Endothelial cell (in vitro differentiated cells): ENCODE measurements around the gene UMAD1. TPM values are rescaled to one million over a fixed set of nuclear protein-coding genes. Genes with fewer than 3 reads are reported as not detected.
"Not testable (repeated sequence)": the region's sequence is repeated elsewhere in the genome, so short reads cannot be mapped to it uniquely, and the experiment has no call there.

Source experiments
- DNase-seq: peaks from one replicate; pipeline ENCODE4 v3.0.0; 2021; ENCODE audit warnings: low spot score
- H3K27ac Mint-ChIP-seq: one replicate; pipeline ENCODE4 v1.8.0; 2021; ENCODE audit warnings: mixed read lengths, inconsistent platforms; ENCODE audit not compliant: unreplicated experiment
- H3K27me3 Mint-ChIP-seq: one replicate; pipeline ENCODE4 v1.8.0; 2021; ENCODE audit warnings: mild to moderate bottlenecking, moderate library complexity, mixed read lengths, inconsistent platforms; ENCODE audit not compliant: unreplicated experiment
- H3K36me3 Mint-ChIP-seq: one replicate; pipeline ENCODE4 v1.8.0; 2021; ENCODE audit warnings: mild to moderate bottlenecking, low read depth, mixed read lengths, inconsistent platforms; ENCODE audit not compliant: unreplicated experiment
- H3K4me1 Mint-ChIP-seq: one replicate; pipeline ENCODE4 v1.8.0; 2021; ENCODE audit warnings: mild to moderate bottlenecking, mixed read lengths, inconsistent platforms; ENCODE audit not compliant: unreplicated experiment
- H3K4me3 Mint-ChIP-seq: one replicate; pipeline ENCODE4 v1.8.0; 2021; ENCODE audit warnings: mild to moderate bottlenecking, mixed read lengths, inconsistent platforms; ENCODE audit not compliant: unreplicated experiment
- H3K9me3 Mint-ChIP-seq: one replicate; pipeline ENCODE4 v1.8.0; 2021; ENCODE audit warnings: mixed read lengths, inconsistent platforms; ENCODE audit not compliant: unreplicated experiment
- CTCF ChIP-seq: fragments of 200-600 bp; sonication (generic); IDR thresholded peaks from one replicate; pipeline ENCODE4 v1.5.0; 2021; ENCODE audit warnings: antibody characterized with exemption; ENCODE audit not compliant: unreplicated experiment
- total RNA-seq: library from RNA; stranded (reverse); fragmentation: NEBNext Ultra II Directional; extraction: Animal tissue kit (Norgen Biotek cat#: 25700); gene quantifications from one replicate; pipeline ENCODE4 v1.2.1, GENCODE V29; 2021; ENCODE audit not compliant: unreplicated experiment

Gene UMAD1
- total RNA-seq, 1 donor from 2014 or later: 5.7 TPM

GRCh38 chr7:7816816-7817536 lies 176.4 kb downstream of the UMAD1 start:
- Mint-ChIP-seq H3K4me1 (no peaks in the 10 kb centered on the region), H3K9me3 (no peaks in the 10 kb centered on the region), H3K27ac (no peak overlapping the region), H3K4me3 (no peak overlapping the region), H3K27me3 (no peaks in the 10 kb centered on the region), H3K36me3 (no peaks in the 10 kb centered on the region)
- DNase-seq: no peak
- no peak for TF ChIP-seq CTCF

- Mint-ChIP-seq H3K27ac (no peak overlapping the region), H3K4me1 (no peaks in the 10 kb centered on the region), H3K4me3 (no peak overlapping the region), H3K36me3 (no peaks in the 10 kb centered on the region), H3K9me3 (no peaks in the 10 kb centered on the region), H3K27me3 (no peaks in the 10 kb centered on the region)
- no peak for DNase-seq
- TF ChIP-seq CTCF: no peak
These were observed 177.2 kb downstream of the UMAD1 start for GRCh38 chr7:7817748-7818147.

- H3K4me1 Mint-ChIP-seq, H3K27me3 Mint-ChIP-seq, H3K9me3 Mint-ChIP-seq, H3K27ac Mint-ChIP-seq, DNase-seq, H3K4me3 Mint-ChIP-seq, H3K36me3 Mint-ChIP-seq: not testable (repeated sequence)
These were observed 177.6 kb downstream of the UMAD1 start for GRCh38 chr7:7818179-7818578.

- Mint-ChIP-seq H3K4me1 (no peaks in the 10 kb centered on the region), H3K27ac (no peak overlapping the region), H3K36me3 (no peaks in the 10 kb centered on the region), H3K9me3 (no peaks in the 10 kb centered on the region), H3K4me3 (no peak overlapping the region), H3K27me3 (no peaks in the 10 kb centered on the region)
- TF ChIP-seq CTCF: no peak
- DNase-seq: no peak
These were observed 179.1 kb downstream of the UMAD1 start for GRCh38 chr7:7819442-7820247.

- Mint-ChIP-seq H3K4me3 (no peak overlapping the region), H3K27ac (no peak overlapping the region), H3K27me3 (no peaks in the 10 kb centered on the region), H3K36me3 (no peaks in the 10 kb centered on the region), H3K9me3 (no peaks in the 10 kb centered on the region), H3K4me1 (no peaks in the 10 kb centered on the region)
- TF ChIP-seq CTCF: no peak
- no peak for DNase-seq
These were observed 179.9 kb downstream of the UMAD1 start for GRCh38 chr7:7820409-7820808.
